ENCODE measurements around the gene SERPINA5.
"Not testable (repeated sequence)": the region's sequence is repeated elsewhere in the genome, so short reads cannot be mapped to it uniquely, and the experiment has no call there.

SERPINA5 gene

GRCh38 chr14:94630396-94630795, 49.2 kb downstream of the SERPINA5 start:
- no peak for DNase-seq (ENCODE audit: low spot score)
- TF ChIP-seq CTCF (IDR thresholded peaks at IDR 0.05) = no peak
- Histone ChIP-seq H3K27ac (no peak overlapping the region), H3K4me3 (no peak overlapping the region)

- TF ChIP-seq CTCF (IDR thresholded peaks at IDR 0.05) = no peak
- no peak for DNase-seq (ENCODE audit: low spot score)
- Histone ChIP-seq H3K27ac (no peak overlapping the region), H3K4me3 (no peak overlapping the region)
Observed at GRCh38 chr14:94631050-94631449, 49.8 kb downstream of the SERPINA5 start.

GRCh38 chr14:94631536-94632304, 50.5 kb downstream of the SERPINA5 start:
- TF ChIP-seq CTCF (IDR thresholded peaks at IDR 0.05) = no peak
- no peak overlapping the region for H3K4me3 ChIP-seq
- H3K27ac ChIP-seq = no peak overlapping the region
- no peak for DNase-seq (ENCODE audit: low spot score)

GRCh38 chr14:94632305-94632590, 51.0 kb downstream of the SERPINA5 start:
- Histone ChIP-seq H3K4me3 (no peak overlapping the region), H3K27ac (no peak overlapping the region)
- no peak for DNase-seq (ENCODE audit: low spot score)
- no peak for TF ChIP-seq CTCF (IDR thresholded peaks at IDR 0.05)

- no peak for TF ChIP-seq CTCF (IDR thresholded peaks at IDR 0.05)
- no peak for DNase-seq (ENCODE audit: low spot score)
- no peak overlapping the region for H3K27ac ChIP-seq
- H3K4me3 ChIP-seq = no peak overlapping the region
Observed at GRCh38 chr14:94633121-94633520, 51.9 kb downstream of the SERPINA5 start.

GRCh38 chr14:94635154-94635553, 53.9 kb downstream of the SERPINA5 start:
- Histone ChIP-seq H3K4me3 (no peak overlapping the region), H3K27ac (no peak overlapping the region)
- TF ChIP-seq CTCF (IDR thresholded peaks at IDR 0.05) = no peak
- no peak for DNase-seq (ENCODE audit: low spot score)

- H3K27ac ChIP-seq = no peak overlapping the region
- no peak for DNase-seq (ENCODE audit: low spot score)
- TF ChIP-seq CTCF (IDR thresholded peaks at IDR 0.05) = no peak
- H3K4me3 ChIP-seq = no peak overlapping the region
Observed at GRCh38 chr14:94636744-94637412, 55.7 kb downstream of the SERPINA5 start.

GRCh38 chr14:94637814-94638213, 56.6 kb downstream of the SERPINA5 start:
- H3K27ac ChIP-seq; H3K4me3 ChIP-seq; DNase-seq (ENCODE audit: low spot score): not testable (repeated sequence)
